Measurements from ENCODE around the gene ZNF205. TPM values are rescaled to one million over a fixed set of nuclear protein-coding genes. Genes with fewer than 3 reads are reported as not detected.

Gene ZNF205
- total and polyA plus RNA-seq, 2 of the 13 experiments (the other 11 are each of a cell fraction or from before 2014, with no cell fraction given) = 5.8 to 10.2 TPM

GRCh38 chr16:3152277-3152990 lies 40.0 kb downstream of the ZNF205 start (continued):
- TF ChIP-seq KIAA2018 (CRISPR knock-in tag; IDR thresholded peaks at IDR 0.05; ENCODE audit: borderline replicate concordance) (no peak), NFAT5 (CRISPR knock-in tag; IDR thresholded peaks at IDR 0.05) (no peak), PAXIP1 (CRISPR knock-in tag; conservative IDR thresholded peaks at IDR 0.05) (peak; percentile 47; the same call in 1 of the 2 replicates), ZNF44 (CRISPR knock-in tag; IDR thresholded peaks at IDR 0.05) (no peak), BCL6 (CRISPR knock-in tag; IDR thresholded peaks at IDR 0.05) (peak; percentile 60; the same call in 1 of the 2 replicates), HNRNPL (IDR thresholded peaks at IDR 0.05; ENCODE audit: low read depth, low read length) (0 out of 2 replicates have a peak, but pooled peaks have one; percentile 49), NR2F6 (IDR thresholded peaks at IDR 0.05) (no peak; the same call in 1 of the 2 replicates), NR2F6 (CRISPR knock-in tag; IDR thresholded peaks at IDR 0.05) (no peak), ZNF33A (CRISPR knock-in tag; IDR thresholded peaks at IDR 0.05; ENCODE audit: borderline replicate concordance) (no peak; the same call in 1 of the 2 replicates), ZBTB26 (CRISPR knock-in tag; IDR thresholded peaks at IDR 0.05; ENCODE audit: borderline replicate concordance) (0 out of 2 replicates have a peak, but pooled peaks have one; percentile 60)

Data from HepG2 (cell line).